HG02798 (cell line): Measurements from ENCODE around the gene DTNB.
A peak's percentile ranks its signal among the peaks of the same experiment; 100 is the strongest.
"Not testable (repeated sequence)": the region's sequence is repeated elsewhere in the genome, so short reads cannot be mapped to it uniquely, and the experiment has no call there.

Source experiments
- ATAC-seq: cut with Tn5 transposase; IDR thresholded peaks from one replicate; pipeline ENCODE4 v1.9.1; 2021; ENCODE audit warnings: mild to moderate bottlenecking; ENCODE audit not compliant: unreplicated experiment, poor library complexity

The DTNB gene

DNA sequence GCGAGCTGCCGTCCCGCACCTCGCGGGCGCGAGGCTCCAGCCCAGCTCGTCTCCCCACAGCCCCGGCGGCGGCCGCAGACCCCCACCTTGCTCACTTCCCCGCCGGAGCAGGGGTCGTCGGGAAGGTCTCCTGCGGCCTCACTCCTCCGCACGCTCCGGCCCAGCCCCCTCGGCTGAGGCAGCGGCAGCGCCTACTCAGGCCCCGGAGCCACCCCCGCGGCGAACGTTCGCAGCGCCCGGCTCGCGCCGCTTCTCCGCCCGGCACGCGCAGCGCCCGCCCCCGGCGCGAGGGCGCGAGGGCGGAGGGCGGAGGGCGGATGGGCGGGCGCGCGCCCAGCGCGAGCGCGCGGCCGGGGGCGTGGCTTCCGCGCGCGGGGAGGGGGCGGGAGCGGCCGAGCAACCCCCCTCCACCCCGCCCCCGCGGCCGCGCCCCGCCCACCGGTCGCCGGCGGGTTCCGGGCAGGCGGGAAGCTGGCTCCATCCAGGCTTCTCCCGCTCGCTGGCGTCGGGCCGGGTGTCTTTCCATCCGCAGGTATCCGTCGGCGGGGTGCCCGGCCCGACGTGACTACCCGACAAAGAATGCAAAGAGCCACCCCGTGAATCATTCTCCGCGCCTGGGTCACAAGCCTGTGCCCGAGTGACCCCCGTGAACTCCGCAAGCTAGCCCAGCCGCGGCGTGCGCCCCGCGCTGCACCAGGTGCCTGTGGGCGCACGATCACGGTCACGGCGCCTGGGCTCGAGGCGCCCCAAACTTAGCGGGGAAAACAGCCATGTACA lies at the start of gene DTNB:
TSS of gene DTNB (minus strand) at position 278 of the 777 bp plus-strand sequence. CDS start 20,917 bp downstream, outside the sequence.
- peak; percentile 81 for ATAC-seq

DNA sequence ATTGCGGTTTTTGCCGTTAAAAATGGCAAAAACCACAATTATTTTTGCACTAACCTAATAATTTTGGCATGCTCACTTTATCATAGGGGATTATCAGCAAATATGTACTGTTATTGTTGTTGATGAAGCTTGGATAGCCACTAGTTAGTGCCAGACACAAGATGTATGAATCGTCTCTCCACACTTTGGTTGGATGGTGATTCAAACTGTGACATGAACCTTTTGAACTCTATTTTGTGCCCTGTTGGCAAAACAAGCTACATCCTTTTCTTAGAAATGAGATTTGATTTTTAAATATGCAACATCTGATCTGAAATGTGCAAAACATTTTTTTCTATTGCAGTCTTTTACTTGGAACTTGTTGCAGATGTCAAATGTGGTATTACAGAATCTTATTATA lies 48.8 kb upstream of the DTNB start:
- no peak for ATAC-seq

DNA sequence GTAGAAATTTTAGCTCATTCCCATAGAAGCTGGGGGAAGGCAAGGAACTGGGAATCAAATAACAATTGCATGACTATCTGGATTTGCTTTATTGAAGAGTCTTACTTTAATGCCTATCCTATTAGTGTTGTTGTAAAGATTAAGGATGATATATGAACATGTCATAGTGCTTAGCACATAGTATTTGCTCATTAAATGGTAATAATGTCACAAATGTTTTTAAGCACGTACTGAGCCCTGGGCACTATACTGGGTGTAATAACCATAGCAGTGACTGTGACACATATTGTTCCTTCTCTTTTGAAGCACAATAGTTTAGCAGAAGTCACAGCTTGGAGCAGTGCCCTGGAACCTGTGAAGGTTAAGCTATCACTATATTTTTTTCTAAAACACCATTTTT lies 47.2 kb upstream of the DTNB start:
- ATAC-seq, result no peak

GRCh38 chr2:25714740-25715139 lies 41.4 kb upstream of the DTNB start:
- no peak for ATAC-seq

DNA sequence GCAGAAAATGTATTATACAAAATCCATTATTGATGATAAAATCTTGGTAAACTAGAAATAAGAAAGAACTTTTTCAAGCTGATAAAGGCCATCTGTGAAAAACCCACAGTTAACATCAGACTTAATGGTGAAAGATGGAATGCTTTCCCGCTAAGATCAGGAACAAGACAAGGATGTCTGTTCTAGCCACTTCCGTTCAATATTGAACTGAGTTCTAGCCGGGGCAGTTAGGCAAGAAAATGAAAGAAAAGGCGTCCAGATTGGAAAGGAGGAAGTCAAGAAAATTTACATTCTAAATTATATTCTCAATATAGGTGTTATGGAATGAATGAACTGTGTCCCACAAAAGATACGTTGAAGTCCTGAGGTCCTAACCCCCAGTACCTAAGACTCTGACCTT lies 39.1 kb upstream of the DTNB start:
- no peak for ATAC-seq

DNA sequence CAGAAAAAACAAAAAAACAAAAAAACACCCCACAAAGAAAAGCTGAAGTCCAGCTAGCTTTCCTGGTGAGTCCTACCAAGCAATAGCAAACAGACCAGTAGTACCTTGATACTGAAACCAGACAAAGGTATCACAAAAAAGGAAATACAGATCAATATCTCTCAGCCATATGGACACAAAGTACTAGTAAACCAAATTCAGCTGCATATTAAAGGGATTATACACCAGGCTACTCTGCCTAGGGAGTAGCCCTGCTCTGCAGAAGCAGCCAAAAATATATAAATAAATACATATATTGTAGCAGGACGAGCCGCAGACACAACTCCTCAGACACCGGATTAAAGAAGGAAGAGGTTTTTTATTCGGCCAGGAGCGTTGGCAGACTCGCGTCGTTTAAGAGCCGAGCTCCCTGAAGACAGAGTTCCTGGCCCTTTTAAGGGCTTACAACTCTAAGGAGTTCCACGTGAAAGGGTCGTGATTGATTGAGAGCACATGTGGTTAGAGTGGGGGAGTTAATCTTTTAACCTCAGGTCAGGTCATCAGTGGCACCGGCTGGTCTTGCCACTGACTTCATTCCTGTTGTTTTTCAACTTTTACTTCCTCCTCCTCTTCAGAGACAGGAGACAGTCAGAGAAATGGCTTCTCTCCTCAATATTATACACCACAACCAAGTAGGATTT lies 38.4 kb upstream of the DTNB start:
- ATAC-seq, result no peak

DNA sequence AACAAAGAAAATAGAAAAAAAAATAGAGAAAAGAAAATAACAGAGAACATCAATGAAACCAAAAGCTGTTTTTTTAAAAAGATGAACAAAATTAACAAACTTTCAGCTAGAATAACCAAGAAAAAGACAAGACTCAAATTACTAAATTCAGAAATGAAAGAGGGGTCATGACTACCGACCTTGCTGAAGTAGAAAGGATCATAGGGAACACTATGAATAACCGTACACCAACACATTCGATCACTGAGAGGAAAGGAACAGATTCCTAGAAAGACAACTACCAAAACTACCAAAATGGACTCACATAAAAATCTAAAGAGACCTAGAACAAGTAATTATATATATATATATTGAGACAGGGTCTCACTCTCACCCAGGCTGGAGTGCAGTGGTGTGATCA lies 37.4 kb upstream of the DTNB start:
- no peak for ATAC-seq

- no peak for ATAC-seq
Measured at GRCh38 chr2:25709349-25709748, 36.0 kb upstream of the DTNB start.

GRCh38 chr2:25707927-25708590 lies 34.7 kb upstream of the DTNB start:
- ATAC-seq, result no peak

GRCh38 chr2:25705575-25705974 lies 32.2 kb upstream of the DTNB start:
- ATAC-seq, result not testable (repeated sequence)

- no peak for ATAC-seq
Measured at GRCh38 chr2:25701801-25702200, 28.4 kb upstream of the DTNB start.

DNA sequence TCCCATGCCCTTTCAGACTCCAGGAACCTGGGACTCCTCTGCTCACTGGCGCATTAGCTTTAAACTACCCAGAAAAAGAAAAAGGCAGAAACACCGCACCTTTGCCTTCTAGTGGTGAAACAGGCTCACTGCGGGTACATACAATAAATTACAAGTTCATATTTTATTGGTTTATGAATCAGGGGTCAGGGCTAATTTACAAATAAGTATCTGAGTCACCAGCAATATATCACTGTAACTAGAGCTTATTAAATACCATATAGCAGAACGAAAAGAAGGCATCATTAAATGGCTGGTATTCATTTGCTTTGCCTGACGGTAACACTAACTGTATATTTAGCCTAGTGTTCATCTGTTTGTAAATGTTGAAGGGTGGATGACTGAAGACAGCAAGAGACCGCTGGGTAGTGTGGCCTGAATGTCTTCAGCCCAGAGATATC lies 26.9 kb upstream of the DTNB start:
- no peak for ATAC-seq

DNA sequence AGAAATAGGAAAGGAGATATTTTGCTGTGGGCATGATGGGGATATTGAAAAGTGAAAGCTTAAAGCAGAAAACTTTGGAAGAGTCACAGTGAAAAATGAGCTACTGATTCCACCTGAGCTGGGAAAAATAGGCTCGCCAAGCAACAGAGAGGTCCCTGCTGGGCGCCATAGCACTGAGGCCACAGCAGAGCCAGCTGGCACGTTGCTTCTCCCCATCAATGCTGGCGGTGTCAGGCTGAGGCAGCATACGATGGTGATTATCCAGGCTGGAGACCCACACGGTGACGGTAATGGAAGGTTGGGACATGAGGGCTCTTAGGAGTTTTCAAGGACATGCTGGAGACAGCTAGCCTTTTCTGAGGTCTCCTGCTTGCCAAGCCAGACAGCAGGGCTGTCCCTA lies 25.8 kb upstream of the DTNB start:
- ATAC-seq, result no peak

GRCh38 chr2:25698752-25699151 lies 25.4 kb upstream of the DTNB start:
- no peak for ATAC-seq

GRCh38 chr2:25697559-25698341 lies 24.4 kb upstream of the DTNB start:
- no peak for ATAC-seq

DNA sequence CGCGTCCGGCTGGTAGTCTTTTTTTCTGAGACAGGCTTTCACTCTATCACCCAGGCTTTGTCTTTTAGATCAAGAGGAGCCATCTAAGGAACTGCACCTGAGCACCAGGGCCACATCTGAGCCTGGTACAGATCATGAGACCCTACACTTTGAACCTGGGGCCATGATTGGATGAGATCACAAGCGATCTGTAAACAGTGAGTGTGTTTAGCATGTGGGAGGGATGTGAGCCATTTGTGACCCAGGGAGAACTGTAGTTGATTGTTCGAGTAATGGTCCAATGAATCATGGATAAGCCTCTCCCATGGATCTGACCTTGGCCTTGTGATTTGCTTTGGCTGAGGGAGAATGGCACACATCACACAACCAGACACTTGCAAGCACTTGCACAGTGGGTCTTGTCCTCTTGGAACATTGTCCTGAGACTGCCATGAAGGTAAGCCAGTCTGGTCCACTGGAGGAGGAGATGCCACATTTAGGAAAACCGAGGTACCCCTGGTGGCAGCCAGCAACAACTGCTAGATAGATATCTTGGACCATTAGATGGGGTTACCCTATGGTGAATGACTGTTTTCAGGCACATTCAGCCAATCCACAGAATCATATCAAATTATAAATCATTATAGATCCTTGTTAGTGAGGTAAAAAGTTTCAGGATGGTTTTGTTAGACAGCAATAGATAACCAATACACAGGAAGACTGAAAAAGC lies 19.5 kb upstream of the DTNB start:
- ATAC-seq, result no peak

DNA sequence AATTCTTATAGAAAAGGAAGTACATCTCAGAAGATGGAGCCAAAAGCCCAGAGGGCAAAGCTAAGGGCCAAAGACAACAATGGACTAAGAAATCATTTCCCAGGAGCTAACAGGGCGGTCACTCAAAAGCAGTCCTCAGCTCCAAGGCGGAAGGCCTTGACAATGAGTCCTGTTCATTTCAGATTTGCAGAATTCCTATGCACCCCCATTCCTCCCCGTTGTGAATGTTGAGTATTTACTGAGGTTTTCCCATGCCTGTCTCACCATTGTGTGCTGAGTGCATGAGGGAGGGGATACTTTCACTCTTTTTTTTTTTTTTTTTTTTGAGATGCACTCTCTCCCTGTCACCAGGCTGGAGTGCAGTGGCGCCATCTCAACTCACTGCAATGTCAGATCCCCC lies 18.8 kb upstream of the DTNB start:
- ATAC-seq, result no peak

DNA sequence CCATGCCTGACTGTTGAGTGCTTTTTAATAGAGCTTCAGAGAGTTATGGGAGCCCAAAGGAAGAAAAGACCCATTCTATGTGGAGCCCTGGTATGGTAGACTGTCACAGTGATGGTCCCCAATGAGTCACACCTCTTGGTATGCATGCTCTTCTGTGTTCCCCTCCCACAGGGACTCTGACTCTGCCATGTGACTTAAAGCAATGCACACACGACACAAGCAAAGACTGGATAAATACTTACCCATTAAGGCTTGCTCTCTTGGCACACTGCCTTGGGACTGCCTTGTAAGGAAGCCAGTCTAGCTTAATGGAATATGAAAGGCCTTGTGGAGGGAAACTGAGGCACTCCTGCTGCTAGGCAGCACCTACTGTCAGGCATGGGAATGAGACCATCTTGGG lies 16.7 kb upstream of the DTNB start:
- no peak for ATAC-seq

DNA sequence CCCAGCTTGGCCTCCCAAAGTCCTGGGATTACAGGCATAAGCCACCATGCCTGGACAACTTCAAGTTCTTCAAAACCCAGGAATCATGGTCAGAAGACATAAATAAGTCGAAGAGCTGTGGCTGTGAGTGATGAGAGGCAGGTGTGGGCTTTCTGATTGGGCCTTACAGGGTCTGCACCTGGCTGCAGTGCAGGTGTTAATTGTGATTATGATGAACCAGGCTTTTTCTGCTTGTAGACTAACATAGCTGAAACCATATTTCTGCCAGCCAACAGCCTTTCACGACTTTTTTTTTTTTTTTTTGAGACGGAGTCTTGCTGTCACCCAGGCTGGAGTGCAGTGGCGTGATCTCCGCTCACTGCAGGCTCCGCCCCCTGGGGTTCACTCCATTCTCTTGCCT lies 14.9 kb upstream of the DTNB start:
- ATAC-seq, result no peak

- no peak for ATAC-seq
Measured at GRCh38 chr2:25685741-25686140, 12.4 kb upstream of the DTNB start.
